ENCODE data around the gene ZNF148.

Gene ZNF148

GRCh38 chr3:125381314-125381713 lies 6.2 kb upstream of the ZNF148 start:
- CTCF ChIA-PET: interaction anchor here (0.9 to 1.6 kb wide), 4 partner anchors 14 to 453 kb away, joined by 3 to 4 read pairs (median 3); no protein-coding TSS in a partner anchor
- no peak for TF ChIP-seq CTCF (IDR thresholded peaks at IDR 0.05; ENCODE audit: insufficient read depth, low read length, missing control alignments)
- DNase-seq (ENCODE audit: low read depth, low spot score): no peak
- no peak overlapping the region for H3K4me3 ChIP-seq (ENCODE audit: low read depth, low read length)
- POLR2A ChIA-PET: no interaction called here

- no peak for TF ChIP-seq CTCF (IDR thresholded peaks at IDR 0.05; ENCODE audit: insufficient read depth, low read length, missing control alignments)
- ChIA-PET POLR2A (no interaction called here), CTCF (no interaction called here)
- no peak overlapping the region for H3K4me3 ChIP-seq (ENCODE audit: low read depth, low read length)
- no peak for DNase-seq (ENCODE audit: low read depth, low spot score)
These were observed 4.4 kb upstream of the ZNF148 start for GRCh38 chr3:125379483-125379882.

DNA sequence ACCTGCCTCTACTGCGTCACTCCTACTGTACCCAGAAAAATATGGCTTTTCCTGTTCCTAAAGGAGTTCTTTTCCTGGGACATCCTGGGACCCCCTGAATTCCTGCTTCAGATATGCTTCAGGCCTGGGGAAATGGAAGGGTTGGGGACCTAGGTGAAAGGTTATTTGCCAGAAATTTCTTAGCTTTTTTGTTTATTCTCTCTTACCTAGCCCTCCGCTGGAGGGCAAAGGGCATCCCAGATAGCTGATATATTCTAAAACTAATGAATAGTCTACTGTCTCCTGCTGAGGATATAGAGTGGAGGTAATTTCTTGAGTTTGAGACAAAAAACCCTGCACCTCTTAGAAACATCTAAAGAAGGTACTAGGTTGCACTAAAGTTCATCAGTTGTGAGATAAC lies 3.6 kb upstream of the ZNF148 start:
- DNase-seq (ENCODE audit: low read depth, low spot score): no peak
- H3K4me3 ChIP-seq (ENCODE audit: low read depth, low read length): no peak overlapping the region
- ChIA-PET POLR2A (no interaction called here), CTCF (no interaction called here)
- no peak for TF ChIP-seq CTCF (IDR thresholded peaks at IDR 0.05; ENCODE audit: insufficient read depth, low read length, missing control alignments)

DNA sequence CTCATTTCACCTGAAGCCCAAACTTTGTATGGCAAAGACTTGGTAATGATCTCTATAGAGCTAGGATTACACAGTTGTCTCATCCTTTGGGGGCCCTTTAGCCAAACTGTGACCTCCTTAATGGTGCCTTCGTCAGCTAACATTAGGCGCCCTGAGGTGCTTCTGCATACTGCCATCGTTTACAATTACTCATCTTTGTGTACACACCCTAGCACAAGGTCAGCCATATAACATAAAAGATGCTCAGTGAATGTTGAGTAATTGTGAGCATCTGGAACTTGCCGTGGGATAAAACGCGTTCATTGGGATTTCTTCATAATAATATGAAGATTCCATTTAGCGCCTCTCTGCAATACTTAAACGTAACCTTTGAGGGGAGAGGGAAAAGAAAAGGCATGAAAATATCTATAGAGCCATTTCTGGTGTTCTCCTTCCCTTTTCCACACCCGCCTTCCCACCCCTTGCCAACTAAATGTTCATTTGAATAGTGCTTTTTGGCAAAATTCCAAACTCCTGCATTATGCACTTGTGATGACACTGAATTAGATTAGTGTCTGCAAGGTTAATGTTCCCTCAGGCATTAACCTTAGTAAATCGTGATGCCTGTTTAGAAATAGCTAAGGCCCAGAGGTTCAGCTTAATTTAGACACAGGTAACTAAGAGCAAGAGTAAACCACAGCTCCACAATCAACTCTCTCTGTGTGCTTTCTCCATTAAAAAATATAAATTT lies 990 bp upstream of the ZNF148 start:
- CTCF ChIA-PET: interaction anchor here (1.3 kb wide), 1 partner anchor 10 kb away, joined by 3 read pairs; no protein-coding TSS in a partner anchor
- no peak for DNase-seq (ENCODE audit: low read depth, low spot score)
- no peak for TF ChIP-seq CTCF (IDR thresholded peaks at IDR 0.05; ENCODE audit: insufficient read depth, low read length, missing control alignments)
- POLR2A ChIA-PET: no interaction called here
- peak overlapping the region; percentile 96 for H3K4me3 ChIP-seq (ENCODE audit: low read depth, low read length)

GRCh38 chr3:125374501-125374995 lies 577 bp downstream of the ZNF148 start:
- no peak for TF ChIP-seq CTCF (IDR thresholded peaks at IDR 0.05; ENCODE audit: insufficient read depth, low read length, missing control alignments)
- CTCF ChIA-PET: no interaction called here
- no peak for DNase-seq (ENCODE audit: low read depth, low spot score)
- POLR2A ChIA-PET: interaction anchor here (0.5 to 1.1 kb wide), 6 partner anchors 27 to 441 kb away, joined by 3 to 6 read pairs (median 3); no protein-coding TSS in a partner anchor
- H3K4me3 ChIP-seq (ENCODE audit: low read depth, low read length): peak overlapping the region; percentile 96

DNA sequence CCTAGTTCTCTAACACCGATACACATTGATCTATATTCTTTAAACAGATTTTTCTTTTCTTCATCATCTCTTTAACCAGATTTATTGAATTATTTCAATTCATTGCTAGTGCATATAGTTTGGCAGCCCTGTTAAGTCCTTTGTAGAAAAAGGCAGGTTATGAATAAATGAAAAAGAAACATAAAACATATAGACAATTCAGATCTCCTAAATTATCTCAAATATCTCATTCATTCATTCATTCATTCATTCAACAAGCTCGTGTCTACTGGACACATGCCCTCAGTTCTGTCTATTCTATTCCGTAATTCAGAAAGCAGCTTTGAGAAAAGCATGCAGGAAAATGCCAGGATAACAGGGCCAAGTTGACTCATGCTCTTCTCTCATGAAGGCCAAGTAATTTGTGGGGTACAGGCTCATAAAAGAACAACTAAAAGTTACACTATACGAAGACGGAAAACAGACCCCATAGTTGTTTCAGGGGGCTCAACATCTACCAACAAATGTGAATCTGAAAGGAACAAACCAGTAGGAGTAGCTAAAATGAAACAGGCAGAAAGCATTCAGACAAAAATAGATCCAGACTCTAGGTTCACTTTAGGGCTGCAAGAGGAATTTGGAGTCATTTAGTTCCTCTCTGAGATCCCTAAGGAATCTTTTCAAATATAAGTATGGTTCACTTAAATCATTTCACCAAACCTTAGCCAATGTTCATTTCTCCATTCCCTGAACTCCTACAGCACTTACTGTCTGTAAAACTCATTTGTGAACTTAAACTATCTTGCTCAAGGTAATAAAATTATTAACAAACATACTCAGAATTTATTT lies 7.5 kb downstream of the ZNF148 start:
- POLR2A ChIA-PET: interaction anchor here (0.6 kb wide), 1 partner anchor 10 kb away, joined by 3 read pairs; no protein-coding TSS in a partner anchor
- DNase-seq (ENCODE audit: low read depth, low spot score): no peak
- H3K4me3 ChIP-seq (ENCODE audit: low read depth, low read length): no peak overlapping the region
- TF ChIP-seq CTCF (IDR thresholded peaks at IDR 0.05; ENCODE audit: insufficient read depth, low read length, missing control alignments): no peak
- CTCF ChIA-PET: interaction anchor here (1.2 to 1.5 kb wide), 2 partner anchors 14 to 71 kb away, joined by 3 to 4 read pairs; no protein-coding TSS in a partner anchor
